Astrocyte (in vitro differentiated cells and primary cell): Measurements from ENCODE around the gene JAG2.

ENCODE experiments used
- EZH2 ChIP-seq: IDR thresholded peaks from 2 replicates; pipeline ENCODE4 v1.6.1; 2012; ENCODE audit warnings: mild to moderate bottlenecking, low read length, inconsistent platforms; ENCODE audit not compliant: insufficient read depth
- TF ChIP-seq, protein P1 (sequence below): IDR thresholded peaks from 2 replicates; pipeline ENCODE4 v1.5.1; 2011; ENCODE audit warnings: low read depth, mild to moderate bottlenecking, inconsistent platforms, low read length, moderate library complexity; ENCODE audit not compliant: insufficient read depth

DNA sequence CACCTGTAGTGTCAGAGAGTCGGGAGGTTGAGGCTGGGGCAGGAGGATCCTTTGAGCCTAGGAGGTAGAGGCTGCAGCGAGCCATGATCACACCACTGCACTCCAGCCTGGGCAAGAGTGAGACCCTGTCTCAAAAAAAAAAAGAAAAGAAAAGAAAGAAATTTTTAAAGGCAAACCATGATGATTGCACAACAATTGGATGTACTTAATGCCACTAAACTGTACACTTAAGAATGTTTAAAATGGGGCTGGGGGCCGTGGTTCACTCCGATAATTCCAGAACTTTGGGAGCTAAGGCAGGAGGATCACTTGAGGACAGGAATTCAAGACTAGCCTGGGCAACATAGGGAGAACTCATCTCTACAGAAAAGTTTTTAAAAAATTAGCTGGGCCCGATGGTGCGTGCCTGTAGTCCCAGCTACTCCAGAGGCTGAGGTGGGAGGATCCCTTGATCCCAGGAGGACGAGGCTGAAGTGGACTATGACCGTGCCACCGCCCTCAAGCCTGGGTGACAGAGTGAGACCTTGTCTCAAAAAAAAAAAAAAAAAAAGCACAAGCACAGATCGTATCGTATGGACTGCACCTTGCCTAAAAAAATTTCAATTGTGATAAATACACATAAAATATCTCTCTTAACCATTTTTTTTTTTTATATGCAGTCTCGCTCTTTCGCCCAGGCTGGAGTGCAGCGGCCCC lies 32.7 kb downstream of the JAG2 start:
- TF ChIP-seq, protein P1, sequence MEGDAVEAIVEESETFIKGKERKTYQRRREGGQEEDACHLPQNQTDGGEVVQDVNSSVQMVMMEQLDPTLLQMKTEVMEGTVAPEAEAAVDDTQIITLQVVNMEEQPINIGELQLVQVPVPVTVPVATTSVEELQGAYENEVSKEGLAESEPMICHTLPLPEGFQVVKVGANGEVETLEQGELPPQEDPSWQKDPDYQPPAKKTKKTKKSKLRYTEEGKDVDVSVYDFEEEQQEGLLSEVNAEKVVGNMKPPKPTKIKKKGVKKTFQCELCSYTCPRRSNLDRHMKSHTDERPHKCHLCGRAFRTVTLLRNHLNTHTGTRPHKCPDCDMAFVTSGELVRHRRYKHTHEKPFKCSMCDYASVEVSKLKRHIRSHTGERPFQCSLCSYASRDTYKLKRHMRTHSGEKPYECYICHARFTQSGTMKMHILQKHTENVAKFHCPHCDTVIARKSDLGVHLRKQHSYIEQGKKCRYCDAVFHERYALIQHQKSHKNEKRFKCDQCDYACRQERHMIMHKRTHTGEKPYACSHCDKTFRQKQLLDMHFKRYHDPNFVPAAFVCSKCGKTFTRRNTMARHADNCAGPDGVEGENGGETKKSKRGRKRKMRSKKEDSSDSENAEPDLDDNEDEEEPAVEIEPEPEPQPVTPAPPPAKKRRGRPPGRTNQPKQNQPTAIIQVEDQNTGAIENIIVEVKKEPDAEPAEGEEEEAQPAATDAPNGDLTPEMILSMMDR, result no peak
- no peak for TF ChIP-seq EZH2
